HepG2 (cell line): ENCODE results near the gene ADAMTS13. TPM values are rescaled to one million over a fixed set of nuclear protein-coding genes. Genes with fewer than 3 reads are reported as not detected.

Source experiments
- ELF1 ChIP-seq: sonication (generic); formaldehyde crosslinking; IDR thresholded peaks from 2 replicates; pipeline ENCODE4 v1.4.0; 2020; ENCODE audit warnings: missing genetic modification reagents
- ETV5 ChIP-seq: IDR thresholded peaks from 2 replicates; pipeline ENCODE4 v1.6.1; 2018; ENCODE audit warnings: missing biosample characterization, missing genetic modification reagents, inconsistent platforms, borderline replicate concordance
- FOSL2 ChIP-seq: sonication (generic); formaldehyde crosslinking; IDR thresholded peaks from 2 replicates; pipeline ENCODE4 v1.4.0; 2020; ENCODE audit warnings: missing genetic modification reagents
- HDAC6 ChIP-seq: fragments of 200-600 bp; sonication (generic); IDR thresholded peaks from 2 replicates; pipeline ENCODE4 v1.7.0; 2017; ENCODE audit warnings: mild to moderate bottlenecking, antibody characterized with exemption, low read length, low read depth
- IRF2 ChIP-seq: IDR thresholded peaks from 2 replicates; pipeline ENCODE4 v1.6.1; 2018; ENCODE audit warnings: missing genetic modification reagents, missing compliant biosample characterization
- KDM1A ChIP-seq: IDR thresholded peaks from 2 replicates; pipeline ENCODE4 v1.6.1; 2016; ENCODE audit warnings: missing compliant biosample characterization
- MEF2D ChIP-seq: sonication (generic); formaldehyde crosslinking; IDR thresholded peaks from 2 replicates; pipeline ENCODE4 v1.5.1; 2020; ENCODE audit warnings: mild to moderate bottlenecking, missing genetic modification reagents
- PLRG1 ChIP-seq: fragments of 450-650 bp; conservative IDR thresholded peaks from 2 replicates; pipeline ENCODE4 v1.6.1; 2016
- POLR2A ChIP-seq, 2 experiments: IDR thresholded peaks; 2 replicates each; pipeline ENCODE4 v1.6.1; 2011; ENCODE audit warnings: low read depth in 2 of 2, low read length in 2 of 2, mild to moderate bottlenecking in 1 of 2, moderate library complexity in 1 of 2; ENCODE audit not compliant: insufficient read depth in 1 of 2
- PRDM10 ChIP-seq: sonication (generic); formaldehyde crosslinking; IDR thresholded peaks from 2 replicates; pipeline ENCODE4 v1.4.0; 2020; ENCODE audit warnings: low read depth, missing genetic modification reagents
- RAD51 ChIP-seq: fragments of 450-650 bp; IDR thresholded peaks from 2 replicates; pipeline ENCODE4 v1.6.1; 2016; ENCODE audit warnings: borderline replicate concordance
- SP5 ChIP-seq: IDR thresholded peaks from 2 replicates; pipeline ENCODE4 v1.6.1; 2016; ENCODE audit warnings: low read depth, borderline replicate concordance
- ZKSCAN8 ChIP-seq: IDR thresholded peaks from 2 replicates; pipeline ENCODE4 v1.6.1; 2016; ENCODE audit warnings: borderline replicate concordance, missing genetic modification reagents, missing compliant biosample characterization
- ZNF260 ChIP-seq: sonication (generic); formaldehyde crosslinking; IDR thresholded peaks from 2 replicates; pipeline ENCODE4 v1.4.0; 2020; ENCODE audit warnings: missing genetic modification reagents, low read depth, mild to moderate bottlenecking, borderline replicate concordance
- ZNF441 ChIP-seq: sonication (generic); formaldehyde crosslinking; IDR thresholded peaks from 2 replicates; pipeline ENCODE4 v1.7.0; 2021; ENCODE audit warnings: missing genetic modification reagents, borderline replicate concordance
- ZZZ3 ChIP-seq: sonication (generic); formaldehyde crosslinking; IDR thresholded peaks from 2 replicates; pipeline ENCODE4 v1.4.0; 2020; ENCODE audit warnings: missing genetic modification reagents, mild to moderate bottlenecking, borderline replicate concordance
- polyA plus RNA-seq, 8 experiments: library from polyadenylated mRNA; depleted of rRNA in 3 of 8; stranded (reverse) in 7 of 8; unstranded in 1 of 8; fragments of >200 nt; fragmentation: Illumina TruSeq in 4 of 8; extraction: Trizol in 4 of 8; gene quantifications; 2 replicates each; pipeline versions ENCODE4 v1.2.1 to v1.2.3, GENCODE V29; 2011 to 2016; ENCODE audit warnings: low read depth in 4 of 8, missing spikeins in 1 of 8, mixed read lengths in 1 of 8; ENCODE audit not compliant: insufficient read depth in 1 of 8
- total RNA-seq, 5 experiments: library from RNA; depleted of rRNA; stranded (reverse); fragments of >200 nt; fragmentation: Illumina TruSeq; extraction: Trizol; gene quantifications; 2 replicates each; pipeline ENCODE4 v1.2.3, GENCODE V29; 2016; ENCODE audit warnings: low read depth in 1 of 5
- TF ChIP-seq, protein P1 (sequence below): sonication (generic); formaldehyde crosslinking; IDR thresholded peaks from 2 replicates; pipeline ENCODE4; 2020; ENCODE audit warnings: missing genetic modification reagents, mild to moderate bottlenecking, borderline replicate concordance
- TF ChIP-seq, protein P2 (sequence below): IDR thresholded peaks from 2 replicates; pipeline ENCODE4 v1.6.1; 2016; ENCODE audit warnings: missing compliant biosample characterization, missing genetic modification reagents, borderline replicate concordance
- TF ChIP-seq, protein P3 (sequence below): sonication (generic); formaldehyde crosslinking; IDR thresholded peaks from 2 replicates; pipeline ENCODE4 v1.5.1; 2020; ENCODE audit warnings: mild to moderate bottlenecking, moderate library complexity, missing genetic modification reagents
- TF ChIP-seq, protein P4 (sequence below): sonication (generic); formaldehyde crosslinking; IDR thresholded peaks from 2 replicates; pipeline ENCODE4 v1.4.0; 2020; ENCODE audit warnings: missing genetic modification reagents
- TF ChIP-seq, protein P5 (sequence below): sonication (generic); formaldehyde crosslinking; IDR thresholded peaks from 2 replicates; pipeline ENCODE4 v1.8.1; 2023; ENCODE audit warnings: mild to moderate bottlenecking, missing genetic modification reagents, borderline replicate concordance

ADAMTS13 gene
- total and polyA plus RNA-seq, 2 of the 13 experiments (the other 11 are each of a cell fraction or from before 2014, with no cell fraction given), result 0.91 to 4.5 TPM

DNA sequence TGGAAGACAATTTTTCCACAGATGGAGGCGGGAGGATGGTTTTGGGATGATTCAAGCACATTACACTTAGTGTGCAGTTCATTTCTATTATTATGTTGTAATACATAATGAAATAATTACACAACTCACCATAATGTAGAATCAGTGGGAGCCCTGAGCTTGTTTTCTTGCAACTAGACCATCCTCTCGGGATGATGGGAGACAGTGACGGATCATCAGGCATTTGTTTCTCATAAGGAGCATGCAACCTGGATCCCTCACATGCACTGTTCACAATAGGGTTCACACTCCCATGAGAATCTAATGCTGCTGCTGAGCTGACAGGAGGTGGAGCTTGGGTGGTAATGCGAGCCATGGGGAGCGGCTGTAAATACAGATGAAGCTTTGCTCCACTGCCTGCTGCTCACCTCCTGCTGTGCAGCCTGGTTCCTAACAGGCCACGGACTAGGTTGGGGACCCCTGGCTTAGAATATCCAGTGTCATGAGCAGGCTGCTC is 44.4 kb upstream of the ADAMTS13 start (continued):
- TF ChIP-seq, protein P1, sequence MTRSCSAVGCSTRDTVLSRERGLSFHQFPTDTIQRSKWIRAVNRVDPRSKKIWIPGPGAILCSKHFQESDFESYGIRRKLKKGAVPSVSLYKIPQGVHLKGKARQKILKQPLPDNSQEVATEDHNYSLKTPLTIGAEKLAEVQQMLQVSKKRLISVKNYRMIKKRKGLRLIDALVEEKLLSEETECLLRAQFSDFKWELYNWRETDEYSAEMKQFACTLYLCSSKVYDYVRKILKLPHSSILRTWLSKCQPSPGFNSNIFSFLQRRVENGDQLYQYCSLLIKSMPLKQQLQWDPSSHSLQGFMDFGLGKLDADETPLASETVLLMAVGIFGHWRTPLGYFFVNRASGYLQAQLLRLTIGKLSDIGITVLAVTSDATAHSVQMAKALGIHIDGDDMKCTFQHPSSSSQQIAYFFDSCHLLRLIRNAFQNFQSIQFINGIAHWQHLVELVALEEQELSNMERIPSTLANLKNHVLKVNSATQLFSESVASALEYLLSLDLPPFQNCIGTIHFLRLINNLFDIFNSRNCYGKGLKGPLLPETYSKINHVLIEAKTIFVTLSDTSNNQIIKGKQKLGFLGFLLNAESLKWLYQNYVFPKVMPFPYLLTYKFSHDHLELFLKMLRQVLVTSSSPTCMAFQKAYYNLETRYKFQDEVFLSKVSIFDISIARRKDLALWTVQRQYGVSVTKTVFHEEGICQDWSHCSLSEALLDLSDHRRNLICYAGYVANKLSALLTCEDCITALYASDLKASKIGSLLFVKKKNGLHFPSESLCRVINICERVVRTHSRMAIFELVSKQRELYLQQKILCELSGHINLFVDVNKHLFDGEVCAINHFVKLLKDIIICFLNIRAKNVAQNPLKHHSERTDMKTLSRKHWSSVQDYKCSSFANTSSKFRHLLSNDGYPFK (CRISPR knock-in tag), result no peak
- TF ChIP-seq MEF2D (CRISPR knock-in tag) (no peak), KDM1A (CRISPR knock-in tag) (no peak), FOSL2 (CRISPR knock-in tag) (no peak), PLRG1 (no peak), ZZZ3 (CRISPR knock-in tag) (no peak), ELF1 (no peak), IRF2 (CRISPR knock-in tag) (peak; percentile 47; the same call in 1 of the 2 replicates), POLR2A (IDR thresholded peaks at IDR 0.05; ENCODE audit: insufficient read depth in 1 of 2, low read depth in 2 of 2, low read length in 2 of 2) (no peak), SP5 (CRISPR knock-in tag) (no peak), ETV5 (CRISPR knock-in tag) (no peak; the same call in 1 of the 2 replicates), ZKSCAN8 (no peak), RAD51 (no peak), ZNF260 (CRISPR knock-in tag) (no peak), ZNF441 (no peak), HDAC6 (no peak), PRDM10 (CRISPR knock-in tag) (no peak)
- TF ChIP-seq, protein P2, sequence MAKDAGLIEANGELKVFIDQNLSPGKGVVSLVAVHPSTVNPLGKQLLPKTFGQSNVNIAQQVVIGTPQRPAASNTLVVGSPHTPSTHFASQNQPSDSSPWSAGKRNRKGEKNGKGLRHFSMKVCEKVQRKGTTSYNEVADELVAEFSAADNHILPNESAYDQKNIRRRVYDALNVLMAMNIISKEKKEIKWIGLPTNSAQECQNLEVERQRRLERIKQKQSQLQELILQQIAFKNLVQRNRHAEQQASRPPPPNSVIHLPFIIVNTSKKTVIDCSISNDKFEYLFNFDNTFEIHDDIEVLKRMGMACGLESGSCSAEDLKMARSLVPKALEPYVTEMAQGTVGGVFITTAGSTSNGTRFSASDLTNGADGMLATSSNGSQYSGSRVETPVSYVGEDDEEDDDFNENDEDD (CRISPR knock-in tag), result no peak
- TF ChIP-seq, protein P3, sequence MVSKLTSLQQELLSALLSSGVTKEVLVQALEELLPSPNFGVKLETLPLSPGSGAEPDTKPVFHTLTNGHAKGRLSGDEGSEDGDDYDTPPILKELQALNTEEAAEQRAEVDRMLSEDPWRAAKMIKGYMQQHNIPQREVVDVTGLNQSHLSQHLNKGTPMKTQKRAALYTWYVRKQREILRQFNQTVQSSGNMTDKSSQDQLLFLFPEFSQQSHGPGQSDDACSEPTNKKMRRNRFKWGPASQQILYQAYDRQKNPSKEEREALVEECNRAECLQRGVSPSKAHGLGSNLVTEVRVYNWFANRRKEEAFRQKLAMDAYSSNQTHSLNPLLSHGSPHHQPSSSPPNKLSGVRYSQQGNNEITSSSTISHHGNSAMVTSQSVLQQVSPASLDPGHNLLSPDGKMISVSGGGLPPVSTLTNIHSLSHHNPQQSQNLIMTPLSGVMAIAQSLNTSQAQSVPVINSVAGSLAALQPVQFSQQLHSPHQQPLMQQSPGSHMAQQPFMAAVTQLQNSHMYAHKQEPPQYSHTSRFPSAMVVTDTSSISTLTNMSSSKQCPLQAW (CRISPR knock-in tag), result no peak
- TF ChIP-seq, protein P4, sequence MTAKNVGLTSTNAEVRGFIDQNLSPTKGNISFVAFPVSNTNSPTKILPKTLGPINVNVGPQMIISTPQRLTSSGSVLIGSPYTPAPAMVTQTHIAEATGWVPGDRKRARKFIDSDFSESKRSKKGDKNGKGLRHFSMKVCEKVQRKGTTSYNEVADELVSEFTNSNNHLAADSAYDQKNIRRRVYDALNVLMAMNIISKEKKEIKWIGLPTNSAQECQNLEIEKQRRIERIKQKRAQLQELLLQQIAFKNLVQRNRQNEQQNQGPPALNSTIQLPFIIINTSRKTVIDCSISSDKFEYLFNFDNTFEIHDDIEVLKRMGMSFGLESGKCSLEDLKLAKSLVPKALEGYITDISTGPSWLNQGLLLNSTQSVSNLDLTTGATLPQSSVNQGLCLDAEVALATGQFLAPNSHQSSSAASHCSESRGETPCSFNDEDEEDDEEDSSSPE, result no peak
- TF ChIP-seq, protein P5, sequence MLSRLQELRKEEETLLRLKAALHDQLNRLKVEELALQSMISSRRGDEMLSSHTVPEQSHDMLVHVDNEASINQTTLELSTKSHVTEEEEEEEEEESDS, result no peak
